Neural cell (in vitro differentiated cells): ENCODE results near the gene TNFRSF19. TPM values are rescaled to one million over a fixed set of nuclear protein-coding genes. Genes with fewer than 3 reads are reported as not detected.

ENCODE experiments used
- H2AFZ ChIP-seq: fragments of 200-600, 300-800 bp; sonication (generic), shearing (Covaris generic); 2 replicates; pipeline ENCODE4 v1.6.0; 2014; ENCODE audit warnings: low read depth, mild to moderate bottlenecking, antibody characterized with exemption, low read length, moderate library complexity
- H3F3A ChIP-seq: fragments of 200-600 bp; shearing (Covaris generic); 2 replicates; pipeline ENCODE4 v1.6.1; 2016; ENCODE audit warnings: mild to moderate bottlenecking, moderate library complexity, mixed read lengths, antibody characterized with exemption, low read length; ENCODE audit not compliant: insufficient read depth, poor library complexity, severe bottlenecking
- H3K27ac ChIP-seq: fragments of 200-600, 300-800 bp; sonication (generic), shearing (Covaris generic); 2 replicates; pipeline ENCODE4 v1.5.1; 2014; ENCODE audit warnings: mild to moderate bottlenecking, low read length, moderate library complexity
- H3K27me3 ChIP-seq: fragments of 300-800, 200-600 bp; sonication (generic), shearing (Covaris generic); 2 replicates; pipeline ENCODE4 v1.6.0; 2014; ENCODE audit warnings: mild to moderate bottlenecking, low read depth, low read length, moderate library complexity; ENCODE audit not compliant: insufficient read depth
- H3K36me3 ChIP-seq: fragments of 300-800, 200-600 bp; sonication (generic), shearing (Covaris generic); 2 replicates; pipeline ENCODE4 v1.5.1; 2014; ENCODE audit warnings: mild to moderate bottlenecking, antibody characterized with exemption, low read length, moderate library complexity; ENCODE audit not compliant: insufficient read depth
- H3K4me2 ChIP-seq: fragments of 300-800, 200-600 bp; sonication (generic), shearing (Covaris generic); 2 replicates; pipeline ENCODE4 v1.6.0; 2014; ENCODE audit warnings: mild to moderate bottlenecking, low read length
- H3K4me3 ChIP-seq: fragments of 300-800, 200-600 bp; sonication (generic), shearing (Covaris generic); 2 replicates; pipeline ENCODE4 v1.5.1; 2014; ENCODE audit warnings: mild to moderate bottlenecking, low read length, moderate library complexity
- H3K79me2 ChIP-seq: fragments of 200-600 bp; shearing (Covaris generic); replicated peaks from 2 replicates; pipeline ENCODE4 v1.6.0; 2014; ENCODE audit warnings: mild to moderate bottlenecking, low read length, moderate library complexity; ENCODE audit not compliant: insufficient read depth
- H3K9ac ChIP-seq: fragments of 300-800, 200-600 bp; sonication (generic), shearing (Covaris generic); 2 replicates; pipeline ENCODE4 v1.6.1; 2016; ENCODE audit warnings: mild to moderate bottlenecking, low read length, mixed read lengths
- H3K9me2 ChIP-seq: fragments of 200-600 bp; shearing (Covaris generic); 2 replicates; pipeline ENCODE4 v1.6.1; 2016; ENCODE audit warnings: mild to moderate bottlenecking, low read length, mixed read lengths; ENCODE audit not compliant: insufficient read depth
- H3K9me3 ChIP-seq: fragments of 200-600, 300-800 bp; sonication (generic), shearing (Covaris generic); 2 replicates; pipeline ENCODE4 v1.6.1; 2016; ENCODE audit warnings: mild to moderate bottlenecking, mixed run types, low read length, moderate library complexity, mixed read lengths
- H4K20me1 ChIP-seq: fragments of 200-600 bp; shearing (Covaris generic); 2 replicates; pipeline ENCODE4 v1.6.1; 2016; ENCODE audit warnings: mild to moderate bottlenecking, mixed run types; ENCODE audit not compliant: insufficient read depth
- CTCF ChIP-seq: fragments of 450-650 bp; IDR thresholded peaks from 2 replicates; pipeline ENCODE4 v1.5.1; 2014; ENCODE audit warnings: antibody characterized with exemption, mild to moderate bottlenecking, moderate library complexity; ENCODE audit not compliant: poor library complexity, severe bottlenecking
- EP300 ChIP-seq: fragments of 450-650 bp; conservative IDR thresholded peaks from 2 replicates; pipeline ENCODE4 v1.6.1; 2014; ENCODE audit warnings: antibody characterized with exemption, mild to moderate bottlenecking, moderate library complexity; ENCODE audit not compliant: poor library complexity, severe bottlenecking
- EZH2 ChIP-seq: fragments of 200-600, 300-800 bp; shearing (Covaris generic), sonication (generic); IDR thresholded peaks from 2 replicates; pipeline ENCODE4 v1.6.1; 2014; ENCODE audit warnings: antibody characterized with exemption, low read length, borderline replicate concordance, mild to moderate bottlenecking; ENCODE audit not compliant: insufficient read depth, poor library complexity, severe bottlenecking
- MXI1 ChIP-seq: fragments of 450-650 bp; conservative IDR thresholded peaks from 2 replicates; pipeline ENCODE4 v1.6.1; 2014; ENCODE audit warnings: antibody characterized with exemption, mild to moderate bottlenecking; ENCODE audit not compliant: poor library complexity, severe bottlenecking
- POLR2AphosphoS5 ChIP-seq: IDR thresholded peaks from 2 replicates; pipeline ENCODE4 v1.6.1; 2012
- RAD21 ChIP-seq: fragments of 450-650 bp; conservative IDR thresholded peaks from 2 replicates; pipeline ENCODE4 v1.6.1; 2014; ENCODE audit warnings: antibody characterized with exemption, mild to moderate bottlenecking, moderate library complexity
- REST ChIP-seq: IDR thresholded peaks from 2 replicates; pipeline ENCODE4 v1.6.1; 2012; ENCODE audit warnings: borderline replicate concordance
- SMC3 ChIP-seq: fragments of 450-650 bp; conservative IDR thresholded peaks from 2 replicates; pipeline ENCODE4 v1.6.1; 2014; ENCODE audit warnings: antibody characterized with exemption, mild to moderate bottlenecking, moderate library complexity; ENCODE audit not compliant: poor library complexity
- TAF1 ChIP-seq: IDR thresholded peaks from 2 replicates; pipeline ENCODE4 v1.6.1; 2012; ENCODE audit warnings: low read depth
- polyA plus RNA-seq: library from polyadenylated mRNA; depleted of rRNA; stranded (reverse); fragments of >200 nt; gene quantifications from 2 replicates; pipeline ENCODE4 v1.2.3, GENCODE V29; 2014

The TNFRSF19 gene
- polyA plus RNA-seq, 1 donor from 2014 or later = 3.3 TPM

- H3K27ac ChIP-seq = no peak overlapping the region
- no peak overlapping the region for H3K4me2 ChIP-seq
- no peak for TF ChIP-seq REST
- no peak for TF ChIP-seq TAF1
- no peak for TF ChIP-seq MXI1
- no peak for TF ChIP-seq RAD21
- no peak for TF ChIP-seq EZH2
- no peak for TF ChIP-seq POLR2AphosphoS5
- TF ChIP-seq EP300 = no peak
- no peak for TF ChIP-seq CTCF
- TF ChIP-seq SMC3 = no peak
These were observed 101.7 kb downstream of the TNFRSF19 start for GRCh38 chr13:23671897-23672296.

GRCh38 chr13:23672616-23673015, 102.4 kb downstream of the TNFRSF19 start:
- Histone ChIP-seq H3K9me3 (no peaks in the 10 kb centered on the region), H3K4me2 (no peak overlapping the region), H3K27ac (no peak overlapping the region), H3K27me3 (no peaks in the 10 kb centered on the region), H3K9ac (no peak overlapping the region), H3F3A (no peaks in the 10 kb centered on the region), H3K9me2 (no peaks in the 10 kb centered on the region), H3K4me3 (no peak overlapping the region), H3K36me3 (no peaks in the 10 kb centered on the region), H4K20me1 (no peaks in the 10 kb centered on the region), H2AFZ (no peak overlapping the region), H3K79me2 (no peaks in the 10 kb centered on the region)
- TF ChIP-seq POLR2AphosphoS5 = no peak
- TF ChIP-seq EZH2 = no peak
- no peak for TF ChIP-seq REST
- TF ChIP-seq SMC3 = no peak
- TF ChIP-seq MXI1 = no peak
- no peak for TF ChIP-seq TAF1
- TF ChIP-seq RAD21 = no peak
- TF ChIP-seq CTCF = no peak
- no peak for TF ChIP-seq EP300

More at GRCh38 chr13:23671897-23672296, 101.7 kb downstream of the TNFRSF19 start:
- Histone ChIP-seq H3F3A (no peaks in the 10 kb centered on the region), H2AFZ (no peak overlapping the region), H3K79me2 (no peaks in the 10 kb centered on the region), H3K9me3 (no peaks in the 10 kb centered on the region), H3K36me3 (no peaks in the 10 kb centered on the region), H3K27me3 (no peaks in the 10 kb centered on the region), H4K20me1 (no peaks in the 10 kb centered on the region), H3K9me2 (no peaks in the 10 kb centered on the region), H3K4me3 (no peak overlapping the region), H3K9ac (no peak overlapping the region)
